Measurements from ENCODE around the gene EPHA8. TPM values are rescaled to one million over a fixed set of nuclear protein-coding genes. Genes with fewer than 3 reads are reported as not detected.

Gene EPHA8
- total RNA-seq, 1 donor from 2014 or later = 0.69 TPM

DNA sequence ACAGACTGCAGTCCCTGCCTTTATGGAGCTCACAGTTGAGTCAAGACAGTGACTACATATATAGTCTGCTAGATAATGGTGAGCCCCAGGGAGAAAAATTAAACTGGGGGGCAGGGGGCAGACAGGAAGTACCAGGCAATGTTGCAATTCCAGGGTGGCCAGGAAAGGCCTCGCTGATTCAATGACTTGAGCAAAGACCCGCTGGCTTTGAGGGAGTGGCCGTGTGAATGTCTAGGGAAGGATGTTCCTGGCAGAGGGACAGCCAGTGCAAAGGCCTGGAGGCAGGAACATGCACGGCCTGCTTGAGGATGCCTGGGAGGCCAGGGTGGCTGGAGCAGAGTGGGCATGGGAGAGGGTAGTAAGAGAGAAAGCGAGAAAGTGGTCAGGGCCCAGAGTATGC is 23.0 kb upstream of the EPHA8 start:
- Mint-ChIP-seq H3K4me3 (ENCODE audit: unreplicated experiment) (no peak overlapping the region), H3K27ac (ENCODE audit: unreplicated experiment) (no peak overlapping the region), H3K4me1 (ENCODE audit: low read depth, unreplicated experiment) (peaks cover 5% of the 10 kb centered on the region), H3K9me3 (ENCODE audit: unreplicated experiment) (peaks cover 6% of the 10 kb centered on the region), H3K27me3 (ENCODE audit: unreplicated experiment) (peaks cover 15% of the 10 kb centered on the region), H3K36me3 (ENCODE audit: unreplicated experiment) (no peaks in the 10 kb centered on the region)
- DNase-seq = no peak
- TF ChIP-seq, protein P1, sequence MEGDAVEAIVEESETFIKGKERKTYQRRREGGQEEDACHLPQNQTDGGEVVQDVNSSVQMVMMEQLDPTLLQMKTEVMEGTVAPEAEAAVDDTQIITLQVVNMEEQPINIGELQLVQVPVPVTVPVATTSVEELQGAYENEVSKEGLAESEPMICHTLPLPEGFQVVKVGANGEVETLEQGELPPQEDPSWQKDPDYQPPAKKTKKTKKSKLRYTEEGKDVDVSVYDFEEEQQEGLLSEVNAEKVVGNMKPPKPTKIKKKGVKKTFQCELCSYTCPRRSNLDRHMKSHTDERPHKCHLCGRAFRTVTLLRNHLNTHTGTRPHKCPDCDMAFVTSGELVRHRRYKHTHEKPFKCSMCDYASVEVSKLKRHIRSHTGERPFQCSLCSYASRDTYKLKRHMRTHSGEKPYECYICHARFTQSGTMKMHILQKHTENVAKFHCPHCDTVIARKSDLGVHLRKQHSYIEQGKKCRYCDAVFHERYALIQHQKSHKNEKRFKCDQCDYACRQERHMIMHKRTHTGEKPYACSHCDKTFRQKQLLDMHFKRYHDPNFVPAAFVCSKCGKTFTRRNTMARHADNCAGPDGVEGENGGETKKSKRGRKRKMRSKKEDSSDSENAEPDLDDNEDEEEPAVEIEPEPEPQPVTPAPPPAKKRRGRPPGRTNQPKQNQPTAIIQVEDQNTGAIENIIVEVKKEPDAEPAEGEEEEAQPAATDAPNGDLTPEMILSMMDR (IDR thresholded peaks at IDR 0.05; ENCODE audit: partially characterized antibody, unreplicated experiment) = no peak

DNA sequence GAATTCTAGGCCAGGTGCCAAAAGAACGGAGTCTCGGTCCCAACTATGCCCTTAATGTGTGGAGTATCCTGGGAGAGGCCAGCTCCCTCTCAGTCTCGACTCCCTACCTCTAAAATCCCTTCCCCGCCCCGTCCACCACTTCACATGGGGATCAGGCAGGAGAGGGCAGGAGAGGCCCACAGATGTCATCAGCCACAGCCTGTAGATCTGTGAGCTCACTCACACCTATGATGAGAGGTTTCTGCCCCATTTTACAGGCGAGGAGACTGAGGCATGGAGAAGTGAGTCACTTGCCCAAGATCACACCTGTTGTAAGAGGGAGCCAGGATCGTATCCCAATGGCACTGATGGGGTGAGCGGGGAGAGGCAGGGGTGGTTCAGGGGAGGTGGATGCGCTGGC is 20.4 kb upstream of the EPHA8 start:
- DNase-seq = no peak
- Mint-ChIP-seq H3K27me3 (ENCODE audit: unreplicated experiment) (peaks cover 21% of the 10 kb centered on the region), H3K36me3 (ENCODE audit: unreplicated experiment) (peaks cover 5% of the 10 kb centered on the region), H3K4me3 (ENCODE audit: unreplicated experiment) (no peak overlapping the region), H3K27ac (ENCODE audit: unreplicated experiment) (no peak overlapping the region), H3K9me3 (ENCODE audit: unreplicated experiment) (peaks cover 3% of the 10 kb centered on the region), H3K4me1 (ENCODE audit: low read depth, unreplicated experiment) (peaks cover 2% of the 10 kb centered on the region)
- TF ChIP-seq, protein P1 (IDR thresholded peaks at IDR 0.05; ENCODE audit: partially characterized antibody, unreplicated experiment) = no peak

DNA sequence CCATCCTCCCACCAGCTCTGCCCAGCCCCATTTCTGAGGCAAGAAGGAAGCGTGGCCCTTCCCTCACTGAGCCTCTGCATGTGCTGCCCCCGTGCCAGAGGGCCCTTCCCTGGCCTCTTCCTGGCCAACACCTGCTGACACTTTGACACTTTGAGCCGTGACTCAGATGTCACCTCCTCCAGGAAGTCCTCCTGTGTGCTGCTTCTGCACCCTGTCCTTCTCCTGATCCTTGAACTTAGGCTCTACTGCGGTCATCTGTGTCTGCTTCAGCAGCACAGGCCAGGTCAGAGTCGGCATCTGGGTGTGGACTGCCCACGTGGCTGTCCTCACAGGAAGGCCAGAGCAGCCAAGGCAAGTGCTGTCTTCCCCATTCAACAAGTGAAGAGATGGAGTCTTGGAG is 19.6 kb upstream of the EPHA8 start:
- H3K4me1 Mint-ChIP-seq (ENCODE audit: low read depth, unreplicated experiment) = peaks cover 3% of the 10 kb centered on the region
- peaks cover 5% of the 10 kb centered on the region for H3K36me3 Mint-ChIP-seq (ENCODE audit: unreplicated experiment)
- no peak overlapping the region for H3K27ac Mint-ChIP-seq (ENCODE audit: unreplicated experiment)
- no peak overlapping the region for H3K4me3 Mint-ChIP-seq (ENCODE audit: unreplicated experiment)
- peaks cover 5% of the 10 kb centered on the region for H3K9me3 Mint-ChIP-seq (ENCODE audit: unreplicated experiment)
- DNase-seq = no peak
- peaks cover 22% of the 10 kb centered on the region for H3K27me3 Mint-ChIP-seq (ENCODE audit: unreplicated experiment)
- TF ChIP-seq, protein P1 (IDR thresholded peaks at IDR 0.05; ENCODE audit: partially characterized antibody, unreplicated experiment) = no peak

DNA sequence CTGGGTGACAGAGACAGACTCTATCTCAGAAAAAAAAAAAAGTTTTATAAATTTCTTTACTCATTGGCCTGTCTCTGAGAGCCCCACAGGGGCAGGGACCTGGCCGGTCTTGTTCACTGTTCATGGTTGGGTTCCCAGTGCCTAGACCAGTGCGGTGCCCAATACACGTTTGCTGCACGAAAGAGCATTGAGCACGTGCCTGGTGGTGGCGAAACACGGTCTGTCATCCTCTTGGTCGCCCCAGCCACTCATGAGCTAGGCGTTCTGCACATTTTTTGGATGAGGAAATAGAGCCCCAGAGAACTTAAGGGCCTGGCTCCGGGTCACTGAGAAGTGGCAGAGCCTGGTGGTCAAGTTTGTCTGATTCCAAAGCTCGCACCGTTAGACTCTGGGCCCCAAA is 18.7 kb upstream of the EPHA8 start:
- Mint-ChIP-seq H3K27me3 (ENCODE audit: unreplicated experiment) (peaks cover 19% of the 10 kb centered on the region), H3K4me3 (ENCODE audit: unreplicated experiment) (no peak overlapping the region), H3K27ac (ENCODE audit: unreplicated experiment) (no peak overlapping the region), H3K36me3 (ENCODE audit: unreplicated experiment) (peaks cover 5% of the 10 kb centered on the region), H3K4me1 (ENCODE audit: low read depth, unreplicated experiment) (peaks cover 4% of the 10 kb centered on the region), H3K9me3 (ENCODE audit: unreplicated experiment) (peaks cover 7% of the 10 kb centered on the region)
- no peak for DNase-seq
- TF ChIP-seq, protein P1 (IDR thresholded peaks at IDR 0.05; ENCODE audit: partially characterized antibody, unreplicated experiment) = no peak

DNA sequence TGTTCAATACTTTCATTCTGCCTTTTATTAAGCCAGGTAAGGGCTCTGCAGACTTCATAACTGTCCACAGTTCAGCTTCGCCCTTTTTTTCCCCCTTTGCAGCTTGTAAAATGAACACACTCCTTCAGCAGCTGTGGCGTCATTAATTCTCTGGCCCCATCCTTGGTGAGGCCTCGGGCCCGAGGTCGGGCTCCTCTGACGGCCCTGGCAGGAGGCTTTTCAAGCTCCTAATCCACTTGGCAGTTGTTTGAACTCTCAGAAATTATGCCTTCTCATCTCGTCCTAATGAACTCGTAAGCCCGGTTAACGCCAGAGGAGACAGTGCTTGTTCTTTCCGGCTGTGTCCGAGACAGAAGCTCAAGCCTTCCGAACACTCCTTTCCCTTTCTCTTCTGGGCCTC is 18.1 kb upstream of the EPHA8 start:
- Mint-ChIP-seq H3K4me3 (ENCODE audit: unreplicated experiment) (no peak overlapping the region), H3K27ac (ENCODE audit: unreplicated experiment) (no peak overlapping the region), H3K9me3 (ENCODE audit: unreplicated experiment) (peaks cover 7% of the 10 kb centered on the region), H3K36me3 (ENCODE audit: unreplicated experiment) (peaks cover 5% of the 10 kb centered on the region), H3K4me1 (ENCODE audit: low read depth, unreplicated experiment) (peaks cover 4% of the 10 kb centered on the region), H3K27me3 (ENCODE audit: unreplicated experiment) (peaks cover 19% of the 10 kb centered on the region)
- DNase-seq = no peak
- TF ChIP-seq, protein P1 (IDR thresholded peaks at IDR 0.05; ENCODE audit: partially characterized antibody, unreplicated experiment) = no peak
